ENCODE measurements around the gene VPS4A. TPM values are rescaled to one million over a fixed set of nuclear protein-coding genes. Genes with fewer than 3 reads are reported as not detected.
"Not testable (repeated sequence)": the region's sequence is repeated elsewhere in the genome, so short reads cannot be mapped to it uniquely, and the experiment has no call there.

VPS4A gene
- total RNA-seq, 3 donors from 2014 or later (not counting 1 experiment from before 2014, with no cell fraction given): 60.5 to 71.5 (median 62.5) TPM

DNA sequence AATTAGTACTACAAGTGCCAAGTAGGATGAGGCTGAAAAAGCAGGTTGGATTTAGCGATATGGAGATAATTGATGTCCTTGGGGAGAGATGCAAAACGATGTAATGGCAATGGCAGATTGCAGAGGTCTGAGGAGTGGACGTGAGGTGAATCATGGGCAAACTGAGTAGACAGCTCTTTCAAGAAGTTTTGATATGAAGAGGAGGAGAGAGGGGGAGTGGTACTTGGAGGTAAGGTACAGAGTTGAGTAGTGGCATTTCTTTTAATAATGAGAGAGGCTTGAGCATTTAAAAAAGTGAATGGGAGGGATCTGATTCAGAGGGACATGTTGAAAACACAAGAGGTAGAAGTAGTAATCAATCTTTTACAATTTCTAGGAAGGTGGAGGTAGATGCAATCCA lies 17.7 kb upstream of the VPS4A start:
- H3K36me3 Mint-ChIP-seq: no peaks in the 10 kb centered on the region
- H3K4me1 ChIP-seq (ENCODE audit: control insufficient read depth, insufficient read depth, low read length): no peaks in the 10 kb centered on the region
- peaks cover 0 to 5% of the 10 kb centered on the region in 2 donors for H3K4me1 Mint-ChIP-seq
- WGBS (ENCODE audit: insufficient coverage): 91% methylated on average over 3 of the region's 3 CpGs
- H3K9me3 Mint-ChIP-seq: no peaks in the 10 kb centered on the region
- no peaks in the 10 kb centered on the region for H3K27me3 Mint-ChIP-seq (ENCODE audit: low read depth in 2 of 2)
- H3K36me3 ChIP-seq (ENCODE audit: control insufficient read depth, insufficient read depth, low read length): peaks cover 2% of the 10 kb centered on the region
- ATAC-seq: no peak
- no peak for DNase-seq
- H3K4me3 Mint-ChIP-seq: no peak overlapping the region
- H3K27ac Mint-ChIP-seq: peak overlapping the region in 1 of 2 donors; percentile 2
- H3K27ac ChIP-seq (ENCODE audit: low read length): no peak overlapping the region
- no peaks in the 10 kb centered on the region for H3K27me3 ChIP-seq (ENCODE audit: control insufficient read depth, insufficient read depth, low read length)
- intact Hi-C loops (cut with micrococcal nuclease): no loop called here
- no peak for TF ChIP-seq CTCF (IDR thresholded peaks at IDR 0.05)
- no peak overlapping the region for H3K4me3 ChIP-seq (ENCODE audit: low read length)
- no peaks in the 10 kb centered on the region for H3K9me3 ChIP-seq (ENCODE audit: control insufficient read depth, insufficient read depth, low read length)

- no peaks in the 10 kb centered on the region for H3K9me3 Mint-ChIP-seq
- TF ChIP-seq CTCF (IDR thresholded peaks at IDR 0.05): no peak
- peaks cover 2% of the 10 kb centered on the region for H3K36me3 ChIP-seq (ENCODE audit: control insufficient read depth, insufficient read depth, low read length)
- no peaks in the 10 kb centered on the region for H3K27me3 Mint-ChIP-seq (ENCODE audit: low read depth in 2 of 2)
- peaks cover 0 to 5% of the 10 kb centered on the region in 2 donors for H3K4me1 Mint-ChIP-seq
- H3K9me3 ChIP-seq (ENCODE audit: control insufficient read depth, insufficient read depth, low read length): no peaks in the 10 kb centered on the region
- H3K4me3 ChIP-seq (ENCODE audit: low read length): no peak overlapping the region
- DNase-seq (no peak), ATAC-seq (no peak)
- H3K36me3 Mint-ChIP-seq: no peaks in the 10 kb centered on the region
- no peak overlapping the region for H3K27ac ChIP-seq (ENCODE audit: low read length)
- H3K27me3 ChIP-seq (ENCODE audit: control insufficient read depth, insufficient read depth, low read length): no peaks in the 10 kb centered on the region
- no peaks in the 10 kb centered on the region for H3K4me1 ChIP-seq (ENCODE audit: control insufficient read depth, insufficient read depth, low read length)
- intact Hi-C loops (cut with micrococcal nuclease): no loop called here
- H3K4me3 Mint-ChIP-seq: no peak overlapping the region
- 91% methylated on average over 1 of the region's 1 CpG for WGBS (ENCODE audit: insufficient coverage)
- no peak overlapping the region for H3K27ac Mint-ChIP-seq
These were observed 17.1 kb upstream of the VPS4A start for GRCh38 chr16:69294051-69294450.

GRCh38 chr16:69296771-69297170 lies 14.4 kb upstream of the VPS4A start:
- H3K4me1 Mint-ChIP-seq; H3K4me1 ChIP-seq (ENCODE audit: control insufficient read depth, insufficient read depth, low read length); H3K4me3 ChIP-seq (ENCODE audit: low read length); H3K27me3 Mint-ChIP-seq (ENCODE audit: low read depth in 2 of 2); H3K4me3 Mint-ChIP-seq; H3K36me3 Mint-ChIP-seq; H3K27ac Mint-ChIP-seq; intact Hi-C loops (cut with micrococcal nuclease); ATAC-seq; DNase-seq; H3K9me3 Mint-ChIP-seq; H3K27me3 ChIP-seq (ENCODE audit: control insufficient read depth, insufficient read depth, low read length); H3K27ac ChIP-seq (ENCODE audit: low read length); H3K9me3 ChIP-seq (ENCODE audit: control insufficient read depth, insufficient read depth, low read length): not testable (repeated sequence)
- 98% methylated on average over 5 of the region's 7 CpGs for WGBS (ENCODE audit: insufficient coverage)
- peaks cover 17% of the 10 kb centered on the region for H3K36me3 ChIP-seq (ENCODE audit: control insufficient read depth, insufficient read depth, low read length)

GRCh38 chr16:69298261-69298660 lies 12.9 kb upstream of the VPS4A start:
- TF ChIP-seq CTCF (IDR thresholded peaks at IDR 0.05): no peak
- no peak overlapping the region for H3K27ac ChIP-seq (ENCODE audit: low read length)
- Mint-ChIP-seq H3K4me1 (peaks cover 0 to 4% of the 10 kb centered on the region in 2 donors), H3K36me3 (peaks cover 9% of the 10 kb centered on the region), H3K9me3 (no peaks in the 10 kb centered on the region), H3K27me3 (ENCODE audit: low read depth in 2 of 2) (no peaks in the 10 kb centered on the region), H3K27ac (no peak overlapping the region), H3K4me3 (no peak overlapping the region)
- H3K4me1 ChIP-seq (ENCODE audit: control insufficient read depth, insufficient read depth, low read length): no peaks in the 10 kb centered on the region
- H3K4me3 ChIP-seq (ENCODE audit: low read length): no peak overlapping the region
- ATAC-seq (no peak), DNase-seq (no peak)
- WGBS (ENCODE audit: insufficient coverage): 98% methylated on average over 4 of the region's 4 CpGs
- intact Hi-C loops (cut with micrococcal nuclease): no loop called here
- H3K9me3 ChIP-seq (ENCODE audit: control insufficient read depth, insufficient read depth, low read length): no peaks in the 10 kb centered on the region
- no peaks in the 10 kb centered on the region for H3K27me3 ChIP-seq (ENCODE audit: control insufficient read depth, insufficient read depth, low read length)
- H3K36me3 ChIP-seq (ENCODE audit: control insufficient read depth, insufficient read depth, low read length): peaks cover 22% of the 10 kb centered on the region

Measured in natural killer cell (primary cell).